Measurements from ENCODE around the gene EPHA6.
"Not testable (repeated sequence)": the region's sequence is repeated elsewhere in the genome, so short reads cannot be mapped to it uniquely, and the experiment has no call there.

The EPHA6 gene

GRCh38 chr3:97297032-97297431 is 482.6 kb downstream of the EPHA6 start:
- DNase-seq = no peak

DNA sequence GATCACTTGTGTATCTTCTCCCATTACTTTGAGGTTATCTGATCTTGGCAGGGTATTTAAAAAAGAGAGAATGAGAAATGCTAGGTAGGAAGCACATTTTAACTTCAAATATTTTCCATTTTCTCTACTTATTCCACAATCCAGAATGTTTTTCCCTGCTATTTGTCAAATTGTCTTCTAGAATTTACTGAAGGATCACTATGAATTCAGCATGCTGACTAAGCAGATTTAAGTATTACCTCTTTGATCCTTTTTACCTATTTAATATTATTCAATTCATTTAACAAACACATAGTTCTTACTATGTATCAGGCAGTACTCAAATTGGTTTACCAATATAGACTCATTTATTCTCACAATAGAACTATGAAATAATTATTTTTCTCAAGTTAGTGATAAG is 486.7 kb downstream of the EPHA6 start:
- no peak for DNase-seq

GRCh38 chr3:97306226-97306625 is 491.8 kb downstream of the EPHA6 start:
- DNase-seq = no peak

GRCh38 chr3:97338375-97338774 is 524.0 kb downstream of the EPHA6 start:
- no peak for DNase-seq

DNA sequence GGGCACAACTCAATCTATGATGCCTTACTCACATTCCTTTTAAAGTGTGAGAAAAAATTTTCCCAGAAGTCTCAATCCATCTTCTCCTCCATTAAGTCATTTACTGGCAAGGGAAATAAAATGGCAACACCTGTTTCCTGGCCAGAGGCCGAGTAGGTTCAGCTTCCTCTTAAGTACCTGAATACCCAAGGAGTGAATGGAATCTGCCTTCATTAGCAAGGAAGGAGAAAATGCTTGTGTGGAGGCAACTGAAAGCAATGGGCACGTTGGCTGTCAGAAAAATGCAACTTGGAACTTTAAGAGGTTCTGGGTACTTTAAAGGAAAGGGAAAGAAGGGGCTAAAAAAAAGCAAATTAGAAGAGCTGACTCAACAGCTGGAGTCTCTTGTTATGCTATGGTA is 526.5 kb downstream of the EPHA6 start:
- no peak for DNase-seq

GRCh38 chr3:97347780-97348179 is 533.4 kb downstream of the EPHA6 start:
- no peak for DNase-seq

DNA sequence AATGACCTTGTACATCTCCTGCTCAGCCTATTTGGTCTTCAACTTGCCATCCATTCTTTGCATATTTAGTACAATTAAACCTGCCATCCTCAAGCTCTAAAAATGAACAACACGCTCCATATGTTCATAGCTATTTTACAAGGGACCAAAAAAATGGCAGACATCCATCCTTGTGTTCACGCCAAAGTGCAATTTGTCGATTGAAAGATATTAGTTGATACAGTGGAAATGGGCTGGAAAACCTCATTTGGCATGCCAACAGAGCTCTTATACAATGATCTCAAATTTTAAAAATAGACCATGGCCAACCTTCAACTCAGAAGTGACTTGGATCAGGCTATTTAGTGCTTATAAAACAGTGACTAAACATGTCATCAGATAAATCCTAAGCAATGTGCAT is 536.6 kb downstream of the EPHA6 start:
- DNase-seq = no peak

GRCh38 chr3:97353176-97353575 is 538.8 kb downstream of the EPHA6 start:
- DNase-seq = no peak

- no peak for DNase-seq
Observed at GRCh38 chr3:97359977-97360376, 545.6 kb downstream of the EPHA6 start.

GRCh38 chr3:97360804-97361203 is 546.4 kb downstream of the EPHA6 start:
- no peak for DNase-seq

GRCh38 chr3:97384583-97384982 is 570.2 kb downstream of the EPHA6 start:
- DNase-seq = no peak

DNA sequence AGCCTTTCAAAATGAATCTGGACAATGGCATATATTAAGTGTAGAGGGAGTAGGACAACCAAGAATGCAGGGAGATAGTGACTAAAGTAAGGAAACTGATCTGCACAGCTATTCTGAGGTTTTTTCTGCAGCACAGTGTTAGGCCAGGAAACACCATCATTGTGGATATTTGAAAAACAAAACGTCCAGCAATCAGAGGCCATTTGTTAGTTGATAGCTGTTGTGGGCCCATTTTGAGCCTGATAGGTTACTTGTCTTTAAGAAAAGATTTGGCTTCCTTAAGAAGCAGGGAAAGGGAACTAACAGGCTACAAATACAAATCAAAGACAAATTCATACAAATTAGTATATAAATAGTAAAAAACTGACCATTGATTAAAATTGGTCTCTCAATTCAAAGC is 574.4 kb downstream of the EPHA6 start:
- no peak for DNase-seq

DNA sequence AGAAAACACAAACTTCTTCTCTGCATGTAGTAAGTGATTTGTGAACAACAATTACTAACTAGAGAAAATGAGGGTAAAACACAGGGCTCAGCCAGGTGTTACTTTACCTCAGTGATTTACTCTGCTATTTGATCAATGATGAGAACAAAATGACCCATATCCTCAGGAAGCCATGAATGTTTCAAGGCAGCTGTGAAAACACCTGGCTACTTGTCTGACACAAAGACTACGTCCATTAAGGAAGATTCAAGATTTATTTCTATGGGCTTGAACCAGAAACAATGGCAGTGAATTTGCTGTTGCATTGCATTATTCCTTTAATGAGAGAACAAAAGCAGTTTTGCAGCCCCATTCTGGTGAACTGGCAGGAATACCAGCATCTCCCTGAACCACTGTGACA is 575.5 kb downstream of the EPHA6 start:
- DNase-seq = no peak

- DNase-seq = no peak
Observed at GRCh38 chr3:97391167-97391566, 576.8 kb downstream of the EPHA6 start.

DNA sequence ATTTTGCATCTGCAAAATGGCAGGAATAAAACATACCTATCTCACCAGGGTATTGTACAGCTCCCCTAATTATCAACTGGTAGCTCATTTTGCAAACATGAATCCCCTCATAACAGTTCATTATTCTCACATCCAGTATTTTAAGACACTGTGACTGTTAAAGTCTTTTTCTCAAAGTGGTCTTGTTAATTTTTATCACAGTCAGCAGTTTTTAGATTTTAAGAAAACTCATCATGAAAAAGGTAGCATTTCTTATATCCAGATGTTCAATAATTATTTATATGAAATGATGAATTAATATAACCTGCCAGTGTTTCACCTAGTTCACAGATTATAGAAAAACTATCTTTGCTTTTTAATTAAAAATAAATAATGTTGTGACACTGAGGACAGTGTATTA is 595.2 kb downstream of the EPHA6 start:
- no peak for DNase-seq

- DNase-seq = no peak
Observed at GRCh38 chr3:97421565-97421964, 607.2 kb downstream of the EPHA6 start.

- DNase-seq = no peak
Observed at GRCh38 chr3:97425002-97425401, 610.6 kb downstream of the EPHA6 start.

GRCh38 chr3:97430601-97431000 is 616.2 kb downstream of the EPHA6 start:
- no peak for DNase-seq

DNA sequence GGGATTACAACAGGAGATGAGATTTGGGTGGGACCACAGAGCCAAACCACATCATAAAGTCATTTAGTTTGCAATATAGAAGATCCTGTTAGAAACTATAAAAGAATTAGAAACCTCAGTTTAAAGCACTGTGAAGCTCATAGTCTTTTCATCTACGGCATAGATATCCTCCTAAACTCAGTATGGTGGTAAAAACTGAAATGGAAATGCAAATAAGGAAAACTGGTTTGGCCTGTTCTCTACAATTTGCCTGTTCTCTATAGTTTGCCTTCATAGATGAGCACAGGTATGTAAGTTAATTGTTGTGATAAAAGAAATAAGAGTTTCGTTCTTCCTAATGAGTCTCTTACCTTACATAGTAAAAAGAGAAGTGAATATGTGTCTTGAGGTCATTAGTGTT is 618.5 kb downstream of the EPHA6 start:
- DNase-seq = no peak

- DNase-seq = no peak
Observed at GRCh38 chr3:97438131-97438530, 623.7 kb downstream of the EPHA6 start.

- DNase-seq = no peak
Observed at GRCh38 chr3:97439373-97439772, 625.0 kb downstream of the EPHA6 start.

- DNase-seq = no peak
Observed at GRCh38 chr3:97464035-97464434, 649.6 kb downstream of the EPHA6 start.

- DNase-seq = no peak
Observed at GRCh38 chr3:97470481-97470880, 656.1 kb downstream of the EPHA6 start.

DNA sequence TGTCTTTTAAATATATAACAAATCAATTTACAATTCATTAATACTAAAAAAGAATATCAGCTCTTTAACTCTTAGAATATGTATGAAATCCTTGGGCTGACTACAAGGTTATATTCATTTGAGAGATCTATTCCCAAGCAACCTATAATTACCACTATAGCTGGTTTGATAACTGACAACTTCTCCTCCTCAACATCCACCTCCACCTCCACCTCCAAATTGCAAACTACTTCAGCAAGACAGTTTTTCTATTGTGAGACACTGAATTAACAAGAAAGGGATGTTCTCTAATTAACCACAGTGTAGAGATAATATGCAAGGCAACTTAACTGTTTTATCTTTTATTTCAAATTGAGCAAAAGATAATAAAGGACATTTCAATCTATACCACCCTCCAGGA is 665.3 kb downstream of the EPHA6 start:
- no peak for DNase-seq

DNA sequence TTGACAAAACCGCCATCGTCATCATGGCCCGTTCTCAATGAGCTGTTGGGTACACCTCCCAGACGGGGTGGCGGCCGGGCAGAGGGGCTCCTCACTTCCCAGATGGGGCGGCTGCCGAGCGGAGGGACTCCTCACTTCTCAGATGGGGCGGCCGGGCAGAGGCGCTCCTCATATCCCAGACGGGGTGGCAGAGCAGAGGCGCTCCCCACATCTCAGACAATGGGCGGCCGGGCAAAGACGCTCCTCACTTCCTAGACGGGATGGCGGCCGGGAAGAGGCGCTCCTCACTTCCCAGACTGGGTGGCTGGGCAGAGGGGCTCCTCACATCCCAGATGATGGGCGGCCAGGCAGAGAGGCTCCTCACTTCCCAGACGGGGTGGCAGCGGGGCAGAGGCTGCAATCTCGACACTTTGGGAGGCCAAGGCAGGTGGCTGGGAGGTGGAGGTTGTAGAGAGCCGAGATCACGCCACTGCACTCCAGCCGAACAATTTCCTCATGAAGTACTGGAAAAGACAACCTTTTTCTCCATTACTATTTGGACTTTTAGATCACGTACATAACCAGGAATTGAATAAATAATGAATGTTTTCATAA is 666.4 kb downstream of the EPHA6 start:
- not testable (repeated sequence) for DNase-seq

DNA sequence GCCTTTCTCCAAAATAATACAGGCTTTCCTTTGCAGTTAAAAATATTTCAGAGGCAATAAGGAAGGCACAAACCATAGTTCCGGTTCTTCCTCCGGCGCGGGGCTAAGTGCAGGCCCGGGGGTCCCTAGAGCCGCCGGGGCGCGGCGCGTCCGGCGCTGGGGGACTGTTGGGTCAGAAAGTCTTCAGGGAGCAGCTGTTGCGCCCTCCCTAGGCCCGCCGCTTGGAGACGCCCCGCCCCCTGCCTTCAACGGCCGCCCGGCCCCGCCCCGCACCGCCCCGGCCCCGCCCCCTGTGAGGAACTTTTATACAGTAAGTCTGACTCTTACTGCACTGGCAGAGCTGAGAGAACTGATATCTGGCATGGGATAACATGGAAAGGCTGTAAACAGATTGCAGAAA is 667.0 kb downstream of the EPHA6 start:
- no peak for DNase-seq

Data from activated CD4-positive, alpha-beta T cell treated with anti-CD3 and anti-CD28 coated beads for 48 hours (primary cell).